GM23338 (cell line): Measurements from ENCODE around the gene DCLRE1C. TPM values are rescaled to one million over a fixed set of nuclear protein-coding genes. Genes with fewer than 3 reads are reported as not detected.

Experiments used
- ATAC-seq: fragments of 200-7000 bp; cut with Tn5 transposase; 3 replicates; pipeline ENCODE4 v1.9.1; 2020
- DNase-seq: peaks from one replicate; pipeline ENCODE4 v3.0.0-alpha.2; 2015; ENCODE audit warnings: low spot score
- H2AFZ ChIP-seq: fragments of 200-600 bp; sonication (generic); 2 replicates; pipeline ENCODE4 v1.8.0; 2016; ENCODE audit warnings: antibody characterized with exemption, mild to moderate bottlenecking, moderate library complexity
- H3F3A ChIP-seq: fragments of 200-600 bp; sonication (generic); replicated peaks from 2 replicates; pipeline ENCODE4 v1.8.0; 2017; ENCODE audit warnings: antibody characterized with exemption, mixed run types, low read depth
- H3K27ac ChIP-seq: fragments of 200-600 bp; sonication (generic); 2 replicates; pipeline ENCODE4 v1.6.1; 2016; ENCODE audit warnings: low read depth
- H3K27me3 ChIP-seq: fragments of 200-600 bp; sonication (generic); 2 replicates; pipeline ENCODE4 v1.8.0; 2016; ENCODE audit warnings: mild to moderate bottlenecking, mixed run types, moderate library complexity; ENCODE audit not compliant: insufficient read depth
- H3K36me3 ChIP-seq: fragments of 200-600 bp; sonication (generic); 2 replicates; pipeline ENCODE4 v1.8.0; 2016; ENCODE audit warnings: mild to moderate bottlenecking; ENCODE audit not compliant: insufficient read depth
- H3K4me1 ChIP-seq: fragments of 200-600 bp; sonication (generic); 2 replicates; pipeline ENCODE4 v1.8.0; 2016; ENCODE audit warnings: mild to moderate bottlenecking, moderate library complexity; ENCODE audit not compliant: insufficient read depth
- H3K4me2 ChIP-seq: fragments of 200-600 bp; sonication (generic); 2 replicates; pipeline ENCODE4 v1.7.1; 2017; ENCODE audit warnings: mixed run types
- H3K4me3 ChIP-seq: fragments of 200-600 bp; sonication (generic); 2 replicates; pipeline ENCODE4 v1.6.1; 2016; ENCODE audit warnings: mixed run types
- H3K79me2 ChIP-seq: fragments of 200-600 bp; sonication (generic); replicated peaks from 2 replicates; pipeline ENCODE4 v1.8.0; 2017; ENCODE audit warnings: mild to moderate bottlenecking; ENCODE audit not compliant: insufficient read depth
- H3K9me2 ChIP-seq: fragments of 200-600 bp; sonication (generic); 2 replicates; pipeline ENCODE4 v1.8.0; 2017; ENCODE audit not compliant: insufficient read depth
- H4K20me1 ChIP-seq: fragments of 200-600 bp; sonication (generic); replicated peaks from 2 replicates; pipeline ENCODE4 v1.8.0; 2017; ENCODE audit warnings: mild to moderate bottlenecking; ENCODE audit not compliant: insufficient read depth
- H3K27ac Mint-ChIP-seq: 2 replicates; pipeline ENCODE4 v1.8.0; 2020; ENCODE audit warnings: inconsistent platforms, mild to moderate bottlenecking, moderate library complexity, mixed read lengths
- H3K27me3 Mint-ChIP-seq: 3 replicates; pipeline ENCODE4 v1.8.0; 2022; ENCODE audit warnings: low read depth, mild to moderate bottlenecking, moderate library complexity, mixed read lengths, inconsistent platforms; ENCODE audit not compliant: insufficient read depth, poor library complexity
- H3K36me3 Mint-ChIP-seq: 3 replicates; pipeline ENCODE4 v1.8.0; 2021; ENCODE audit warnings: low read depth, mild to moderate bottlenecking, inconsistent platforms, moderate library complexity, mixed read lengths
- H3K4me1 Mint-ChIP-seq: 3 replicates; pipeline ENCODE4 v1.8.0; 2020; ENCODE audit warnings: mild to moderate bottlenecking, inconsistent platforms, mixed read lengths
- H3K4me3 Mint-ChIP-seq: 3 replicates; pipeline ENCODE4 v1.8.0; 2021; ENCODE audit warnings: moderate library complexity, mild to moderate bottlenecking, inconsistent platforms, mixed read lengths
- H3K9me3 Mint-ChIP-seq: 3 replicates; pipeline ENCODE4 v1.8.0; 2020; ENCODE audit warnings: moderate library complexity, mild to moderate bottlenecking, inconsistent platforms, mixed read lengths
- CREB1 ChIP-seq: fragments of 250-450 bp; sonication (Bioruptor Pico); IDR thresholded peaks from 2 replicates; pipeline ENCODE4 v1.5.0; 2020; ENCODE audit warnings: low read depth, mild to moderate bottlenecking, moderate library complexity
- EZH2 ChIP-seq: fragments of 200-600 bp; sonication (generic); IDR thresholded peaks from one replicate; pipeline ENCODE4 v1.8.0; 2017; ENCODE audit warnings: antibody characterized with exemption, mild to moderate bottlenecking, low read depth; ENCODE audit not compliant: unreplicated experiment
- EZH2phosphoT487 ChIP-seq: fragments of 200-600 bp; sonication (generic); IDR thresholded peaks from one replicate; pipeline ENCODE4 v1.8.1; 2018; ENCODE audit warnings: antibody characterized with exemption; ENCODE audit not compliant: unreplicated experiment
- JUNB ChIP-seq: IDR thresholded peaks from one replicate; pipeline ENCODE4 v1.6.1; 2016; ENCODE audit warnings: antibody characterized with exemption; ENCODE audit not compliant: unreplicated experiment
- NANOG ChIP-seq: IDR thresholded peaks from 2 replicates; pipeline ENCODE4 v1.6.1; 2016; ENCODE audit warnings: antibody characterized with exemption, borderline replicate concordance
- POLR2AphosphoS5 ChIP-seq: IDR thresholded peaks from 2 replicates; pipeline ENCODE4 v1.6.1; 2016; ENCODE audit warnings: antibody characterized with exemption, low read depth
- REST ChIP-seq: IDR thresholded peaks from one replicate; pipeline ENCODE4 v1.6.1; 2018; ENCODE audit warnings: antibody characterized with exemption; ENCODE audit not compliant: unreplicated experiment
- STAT1 ChIP-seq: IDR thresholded peaks from one replicate; pipeline ENCODE4 v1.6.1; 2016; ENCODE audit warnings: antibody characterized with exemption; ENCODE audit not compliant: unreplicated experiment
- ZNF114 ChIP-seq: fragments of 250-450 bp; sonication (Bioruptor Pico); IDR thresholded peaks from 2 replicates; pipeline ENCODE4 v1.5.0; 2020; ENCODE audit warnings: mild to moderate bottlenecking, moderate library complexity
- ZNF462 ChIP-seq: fragments of 250-450 bp; sonication (Bioruptor Pico); IDR thresholded peaks from 2 replicates; pipeline ENCODE4 v1.5.0; 2020; ENCODE audit warnings: mild to moderate bottlenecking, moderate library complexity
- polyA plus RNA-seq: library from polyadenylated mRNA; unstranded; fragments of >200 nt; fragmentation: Nextera tagmentation; extraction: Ambion mirVana; gene quantifications from 2 replicates; pipeline ENCODE4 v1.2.1, GENCODE V29; 2016
- total RNA-seq: library from RNA; depleted of rRNA; stranded (reverse); fragments of >200 nt; shearing (Covaris generic); gene quantifications from 2 replicates; pipeline ENCODE4 v1.2.3, GENCODE V29; 2014

DCLRE1C gene
- total and polyA plus RNA-seq, 2 experiments from 2014 or later = 3.9 to 30.2 TPM

GRCh38 chr10:14958872-14959220 lies 5.0 kb upstream of the DCLRE1C start (continued):
- TF ChIP-seq ZNF462 (no peak), STAT1 (no peak), EZH2phosphoT487 (no peak), CREB1 (no peak), EZH2 (no peak), POLR2AphosphoS5 (no peak), ZNF114 (CRISPR knock-in tag) (no peak), NANOG (no peak), JUNB (no peak)

- no peaks in the 10 kb centered on the region for H3K9me2 ChIP-seq
- H3K4me2 ChIP-seq = peak overlapping the region; percentile 97; the same call in 1 of the 2 replicates
- H2AFZ ChIP-seq = no peak overlapping the region
- DNase-seq = no peak
- Mint-ChIP-seq H3K4me3 (peak overlapping the region; percentile 90), H3K27ac (no peak overlapping the region; the same call in 1 of the 2 replicates), H3K27me3 (peaks cover 39% of the 10 kb centered on the region), H3K9me3 (no peaks in the 10 kb centered on the region; the same call in 1 of the 3 replicates), H3K4me1 (peaks cover 19% of the 10 kb centered on the region), H3K36me3 (peaks cover 7% of the 10 kb centered on the region; the same call in 1 of the 3 replicates)
- H3F3A ChIP-seq = peaks cover 12% of the 10 kb centered on the region
- peaks cover 8% of the 10 kb centered on the region for H3K4me1 ChIP-seq
- H3K4me3 ChIP-seq = peak overlapping the region; percentile 81
- peaks cover 33% of the 10 kb centered on the region for H3K27me3 ChIP-seq
- peaks cover 5% of the 10 kb centered on the region; the same call in 1 of the 2 replicates for H3K36me3 ChIP-seq
- peaks cover 5% of the 10 kb centered on the region for H4K20me1 ChIP-seq
- ATAC-seq = no peak
- no peak overlapping the region for H3K27ac ChIP-seq
- H3K79me2 ChIP-seq = no peaks in the 10 kb centered on the region; the same call in 1 of the 2 replicates
- no peak for TF ChIP-seq ZNF114 (CRISPR knock-in tag)
- TF ChIP-seq REST = no peak
- no peak for TF ChIP-seq EZH2phosphoT487
- no peak for TF ChIP-seq CREB1
- no peak for TF ChIP-seq NANOG
Measured at GRCh38 chr10:14954934-14955333, 1.0 kb upstream of the DCLRE1C start.
